DMS79 treated with DMSO at 0.1 percent for 48 hours (cell line): ENCODE data around the gene SLCO2A1.

Experiments used
- DNase-seq: peaks from one replicate; lab custom pipeline; 2025; lab: John Stamatoyannopoulos, UW

The SLCO2A1 gene

GRCh38 chr3:133933097-133934024, 96.4 kb downstream of the SLCO2A1 start:
- no peak for DNase-seq

- no peak for DNase-seq
These were observed 97.7 kb downstream of the SLCO2A1 start for GRCh38 chr3:133932009-133932408.

- DNase-seq, result no peak
These were observed 98.6 kb downstream of the SLCO2A1 start for GRCh38 chr3:133931084-133931483.

- peak; percentile 65 for DNase-seq
These were observed 99.3 kb downstream of the SLCO2A1 start for GRCh38 chr3:133930341-133930933.

GRCh38 chr3:133928903-133929607, 100.7 kb downstream of the SLCO2A1 start:
- DNase-seq, result no peak

GRCh38 chr3:133928136-133928893, 101.4 kb downstream of the SLCO2A1 start:
- no peak for DNase-seq

- peak; percentile 49 for DNase-seq
These were observed 102.1 kb downstream of the SLCO2A1 start for GRCh38 chr3:133927540-133928066.

GRCh38 chr3:133926736-133927539, 102.8 kb downstream of the SLCO2A1 start:
- no peak for DNase-seq

- DNase-seq, result no peak
These were observed 103.6 kb downstream of the SLCO2A1 start for GRCh38 chr3:133925960-133926735.

- no peak for DNase-seq
These were observed 105.7 kb downstream of the SLCO2A1 start for GRCh38 chr3:133924041-133924440.

GRCh38 chr3:133921592-133921991, 108.1 kb downstream of the SLCO2A1 start:
- no peak for DNase-seq

- no peak for DNase-seq
These were observed 112.6 kb downstream of the SLCO2A1 start for GRCh38 chr3:133917144-133917543.

GRCh38 chr3:133915685-133916658, 113.8 kb downstream of the SLCO2A1 start:
- DNase-seq, result no peak

GRCh38 chr3:133914839-133915600, 114.7 kb downstream of the SLCO2A1 start:
- DNase-seq, result no peak

GRCh38 chr3:133910422-133910821, 119.3 kb downstream of the SLCO2A1 start:
- DNase-seq, result no peak

- no peak for DNase-seq
These were observed 124.3 kb downstream of the SLCO2A1 start for GRCh38 chr3:133905376-133905775.

GRCh38 chr3:133901847-133902246, 127.9 kb downstream of the SLCO2A1 start:
- DNase-seq, result no peak

GRCh38 chr3:133901083-133901482, 128.6 kb downstream of the SLCO2A1 start:
- no peak for DNase-seq
